Esophagus (tissue), 2 donors: ENCODE results near the gene AUTS2. TPM values are rescaled to one million over a fixed set of nuclear protein-coding genes. Genes with fewer than 3 reads are reported as not detected.

ENCODE experiments used
- H3K27ac ChIP-seq, 2 donors: one replicate each; pipeline ENCODE4 v1.5.1; 2013; ENCODE audit warnings: low read depth in 2 of 2, mild to moderate bottlenecking in 2 of 2, inconsistent platforms in 1 of 2, low read length in 1 of 2, moderate library complexity in 1 of 2
- H3K27me3 ChIP-seq, 2 donors: one replicate each; pipeline ENCODE4 v1.6.1; 2013; ENCODE audit warnings: low read length in 2 of 2, control low read depth in 1 of 2, mild to moderate bottlenecking in 1 of 2; ENCODE audit not compliant: insufficient read depth in 2 of 2, control insufficient read depth in 1 of 2
- H3K36me3 ChIP-seq, 2 donors: one replicate each; pipeline ENCODE4 v1.6.1; 2013; ENCODE audit warnings: low read length in 1 of 2; ENCODE audit not compliant: control insufficient read depth in 2 of 2, insufficient read depth in 2 of 2
- H3K4me1 ChIP-seq, 2 donors: one replicate each; pipeline ENCODE4 v1.6.1; 2013; ENCODE audit warnings: low read length in 1 of 2; ENCODE audit not compliant: control insufficient read depth in 2 of 2, insufficient read depth in 2 of 2
- H3K4me3 ChIP-seq, 2 donors: one replicate each; pipeline ENCODE4 v1.5.1; 2013; ENCODE audit warnings: low read length in 2 of 2, mild to moderate bottlenecking in 2 of 2, low read depth in 1 of 2, moderate library complexity in 1 of 2
- H3K9me3 ChIP-seq, 2 donors: one replicate each; pipeline ENCODE4 v1.6.1; 2013; ENCODE audit warnings: mild to moderate bottlenecking in 2 of 2, low read depth in 1 of 2, low read length in 1 of 2, moderate library complexity in 1 of 2; ENCODE audit not compliant: control insufficient read depth in 2 of 2, insufficient read depth in 1 of 2
- WGBS, 2 donors: extraction: QIAGEN DNeasy Blood & Tissue Kit; methylation state at CpG; one replicate each; pipeline ENCODE4 v1.1.7; 2013; 5-methylcytosine and 5-hydroxymethylcytosine counted together
- polyA plus RNA-seq, 2 donors: library from polyadenylated mRNA; stranded (reverse); fragments of 200-250 nt; gene quantifications; one replicate each; pipeline ENCODE4 v1.2.3, GENCODE V29; 2013
- donor health status: healthy with polysubstance abuse.
- donor health status: Bipolar disorder and iron deficiency.

Gene AUTS2
- polyA plus RNA-seq, 2 donors: 8.3 to 15.6 TPM

DNA sequence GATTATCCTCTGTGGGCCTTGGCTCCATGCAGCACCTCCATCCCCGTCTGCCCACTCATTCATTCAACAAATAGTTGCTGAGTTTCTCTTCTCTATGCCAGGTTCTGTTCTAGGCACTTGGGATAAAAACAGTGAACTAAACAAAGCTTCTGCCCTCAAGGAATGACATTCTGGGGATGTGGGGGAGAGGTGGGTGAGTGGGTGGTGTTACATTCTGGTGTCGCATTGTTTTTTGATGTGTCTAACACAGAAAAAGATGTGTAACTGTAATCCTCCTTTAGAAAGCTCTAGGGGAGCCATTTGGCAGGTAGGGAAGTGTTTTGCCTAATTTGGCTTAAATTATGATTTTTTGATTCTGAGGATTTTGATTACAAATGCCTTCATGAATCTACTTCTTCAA, 21.4 kb downstream of the AUTS2 start:
- Histone ChIP-seq H3K36me3 (no peaks in the 10 kb centered on the region), H3K9me3 (no peaks in the 10 kb centered on the region), H3K27me3 (no peaks in the 10 kb centered on the region), H3K27ac (no peak overlapping the region), H3K4me3 (no peak overlapping the region), H3K4me1 (no peaks in the 10 kb centered on the region)
- WGBS, 2 donors: 78 to 80% methylated on average over 2 of the region's 2 CpGs

DNA sequence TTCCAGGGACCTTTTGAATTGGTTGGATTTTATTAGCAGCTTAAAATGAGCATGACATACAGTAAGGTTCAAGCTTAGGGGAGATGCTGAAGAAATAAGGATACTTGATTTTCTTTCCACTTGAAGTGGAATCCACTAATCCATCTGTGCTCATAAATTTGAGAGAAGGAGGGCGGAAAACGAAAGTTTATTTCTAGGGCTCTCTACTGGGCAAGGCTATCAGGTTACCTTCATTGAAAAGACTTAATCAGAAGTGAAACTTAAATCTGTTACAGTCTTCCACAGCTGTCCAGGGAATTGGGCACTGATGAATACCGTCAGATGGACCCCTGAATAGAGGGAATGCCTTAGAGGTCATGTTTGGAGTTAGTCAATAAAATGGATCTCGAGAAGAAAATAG, 21.8 kb downstream of the AUTS2 start:
- Histone ChIP-seq H3K27ac (no peak overlapping the region), H3K4me3 (no peak overlapping the region), H3K36me3 (no peaks in the 10 kb centered on the region), H3K9me3 (no peaks in the 10 kb centered on the region), H3K27me3 (no peaks in the 10 kb centered on the region), H3K4me1 (no peaks in the 10 kb centered on the region)
- 47 to 66% methylated on average over 4 of the region's 4 CpGs for WGBS, 2 donors

DNA sequence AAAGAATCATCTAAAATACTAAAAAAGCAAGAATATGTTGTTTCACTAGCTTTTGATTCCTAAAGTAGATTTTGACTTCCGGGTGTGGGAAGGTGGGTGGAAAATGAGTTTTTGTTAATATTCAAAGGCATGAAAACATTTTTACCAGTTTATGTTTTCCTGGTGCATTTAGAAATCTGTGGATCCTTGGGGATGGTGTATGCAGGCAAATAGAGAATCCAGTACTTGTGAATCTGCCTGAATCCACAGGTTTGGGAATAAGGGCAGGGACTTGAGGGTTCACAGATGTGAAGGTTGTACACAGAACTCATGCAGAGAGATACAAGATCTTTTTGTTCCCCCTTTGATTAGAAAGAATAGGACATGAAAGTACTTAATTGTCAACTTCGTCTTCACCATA, 22.4 kb downstream of the AUTS2 start:
- Histone ChIP-seq H3K4me3 (no peak overlapping the region), H3K27me3 (no peaks in the 10 kb centered on the region), H3K27ac (no peak overlapping the region), H3K4me1 (no peaks in the 10 kb centered on the region), H3K9me3 (no peaks in the 10 kb centered on the region), H3K36me3 (no peaks in the 10 kb centered on the region)
- WGBS, 2 donors: 88 to 94% methylated on average over 2 of the region's 2 CpGs

DNA sequence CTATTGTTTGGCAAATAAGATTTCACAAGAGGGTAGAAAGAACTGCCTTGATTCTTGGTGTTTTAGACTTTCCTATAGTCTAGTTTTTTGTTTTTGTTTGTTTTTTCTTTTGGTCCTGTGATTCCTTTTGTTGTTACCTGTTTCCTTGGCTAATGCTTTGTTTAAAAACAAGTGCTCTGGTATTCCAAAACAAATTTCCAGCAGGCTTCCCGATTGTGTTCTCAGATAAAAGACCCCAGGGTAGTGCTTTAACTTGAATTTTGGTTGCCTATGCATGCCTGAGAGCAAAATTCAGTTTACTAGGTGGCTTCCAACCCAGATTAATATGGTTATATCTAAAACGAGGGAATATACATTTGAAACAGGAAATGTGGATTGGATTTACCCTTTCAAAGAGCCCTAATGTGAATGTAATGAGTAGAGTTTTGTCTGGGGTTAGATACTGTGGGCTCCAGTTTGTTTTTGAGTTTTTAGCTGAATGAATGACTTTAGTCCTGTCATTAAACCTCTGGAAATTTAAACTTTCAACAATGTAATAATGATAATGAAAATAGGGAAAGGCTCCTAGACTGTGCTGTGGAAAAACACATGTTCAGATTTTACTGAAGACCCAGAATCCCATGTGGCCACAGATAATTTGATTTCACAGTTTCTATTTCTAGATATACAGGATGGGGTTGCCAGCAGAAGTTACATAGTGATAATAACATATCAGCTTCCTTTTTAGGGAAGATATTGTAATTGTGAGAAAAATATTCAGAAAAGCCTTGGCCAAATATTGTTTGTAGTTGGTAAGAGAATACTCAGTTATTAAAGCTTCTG, 23.9 kb downstream of the AUTS2 start:
- Histone ChIP-seq H3K4me3 (no peak overlapping the region), H3K36me3 (no peaks in the 10 kb centered on the region), H3K27ac (no peak overlapping the region), H3K9me3 (no peaks in the 10 kb centered on the region), H3K4me1 (no peaks in the 10 kb centered on the region), H3K27me3 (no peaks in the 10 kb centered on the region)
- 50 to 63% methylated on average over 2 of the region's 2 CpGs for WGBS, 2 donors

DNA sequence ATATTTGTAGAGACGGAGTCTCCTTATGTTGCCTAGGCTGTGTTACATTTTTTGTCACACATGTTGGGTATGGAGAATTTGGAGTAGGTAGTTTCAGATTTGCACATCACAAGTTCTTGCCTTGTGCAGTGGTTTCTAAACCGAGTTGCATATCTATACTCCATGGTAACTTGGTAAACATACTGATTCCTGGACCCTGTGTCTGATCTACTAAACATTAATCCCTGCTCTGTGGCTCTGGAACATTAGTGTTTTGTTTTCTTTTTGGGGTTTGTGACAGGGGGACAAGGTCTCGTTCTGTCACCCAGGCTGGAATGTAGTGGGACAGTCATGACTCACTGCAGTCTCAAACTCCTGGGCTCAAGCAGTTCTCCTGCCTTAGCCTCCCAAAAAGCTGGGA, 24.7 kb downstream of the AUTS2 start:
- WGBS, 2 donors: 63 to 70% methylated on average over 3 of the region's 3 CpGs
- Histone ChIP-seq H3K27ac (no peak overlapping the region), H3K9me3 (no peaks in the 10 kb centered on the region), H3K36me3 (no peaks in the 10 kb centered on the region), H3K4me3 (no peak overlapping the region), H3K4me1 (no peaks in the 10 kb centered on the region), H3K27me3 (no peaks in the 10 kb centered on the region)

DNA sequence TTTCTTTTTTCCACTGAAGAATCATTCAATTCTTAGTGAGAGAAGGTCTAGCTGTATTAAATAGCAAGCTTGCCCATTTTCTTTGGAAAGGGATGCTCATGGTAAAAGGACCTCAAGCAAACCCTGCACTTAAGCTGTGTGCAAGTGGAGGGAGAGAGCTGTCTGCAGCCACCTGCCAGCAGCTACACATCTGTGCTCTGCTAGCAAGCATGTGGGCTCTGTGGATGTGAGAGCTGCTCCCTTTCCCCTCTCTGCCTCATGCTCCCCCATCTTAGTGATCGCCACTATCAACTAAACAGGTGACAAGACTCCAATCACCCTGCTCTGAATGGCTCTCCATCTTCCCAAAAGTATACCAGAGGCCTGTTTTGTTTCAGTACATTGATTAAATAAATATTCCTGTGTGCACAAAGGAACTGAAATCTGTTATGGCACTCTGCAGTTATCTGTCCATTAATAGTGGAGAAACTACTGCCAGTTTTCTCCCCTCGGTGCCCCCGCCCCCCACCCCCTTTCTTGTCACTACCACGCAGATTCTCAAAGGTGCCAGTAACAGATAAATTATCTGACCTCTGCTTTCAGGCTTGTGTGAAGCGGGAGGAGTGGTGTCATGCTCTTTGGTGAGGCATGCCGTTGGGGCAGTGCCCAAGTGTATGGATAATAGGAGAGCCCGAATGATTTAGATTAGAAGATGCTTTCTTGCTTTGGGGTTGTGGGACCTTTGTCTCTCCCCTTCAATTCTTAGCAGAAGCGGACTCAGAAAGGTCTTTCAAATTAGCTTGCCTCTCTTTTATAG, 26.4 kb downstream of the AUTS2 start:
- Histone ChIP-seq H3K27me3 (no peaks in the 10 kb centered on the region), H3K4me1 (no peaks in the 10 kb centered on the region), H3K27ac (no peak overlapping the region), H3K4me3 (no peak overlapping the region), H3K36me3 (no peaks in the 10 kb centered on the region), H3K9me3 (no peaks in the 10 kb centered on the region)
- WGBS, 2 donors: 77 to 87% methylated on average over 8 of the region's 8 CpGs

DNA sequence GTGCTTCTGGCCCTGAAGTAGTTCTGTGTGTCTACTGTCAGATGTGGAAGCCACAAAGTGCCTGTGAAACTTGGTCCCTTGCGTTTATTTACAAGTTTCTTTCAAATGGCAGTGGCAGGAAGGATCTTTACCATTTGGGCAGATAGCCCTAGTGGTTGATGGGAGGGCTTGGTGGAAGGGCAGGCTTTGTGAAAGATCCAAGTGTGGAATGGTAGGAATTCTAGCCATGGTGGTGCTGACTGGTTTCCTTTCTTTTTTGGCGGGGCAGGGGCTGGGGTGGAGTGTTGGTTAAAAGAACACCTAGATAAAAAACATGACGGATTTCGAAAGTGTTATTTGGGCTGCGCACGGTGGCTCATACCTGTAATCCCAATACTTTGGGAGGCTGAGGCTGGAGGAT, 27.0 kb downstream of the AUTS2 start:
- Histone ChIP-seq H3K9me3 (no peaks in the 10 kb centered on the region), H3K27me3 (no peaks in the 10 kb centered on the region), H3K36me3 (no peaks in the 10 kb centered on the region), H3K4me3 (no peak overlapping the region), H3K27ac (no peak overlapping the region), H3K4me1 (no peaks in the 10 kb centered on the region)
- WGBS, 2 donors: 89 to 93% methylated on average over 6 of the region's 6 CpGs

DNA sequence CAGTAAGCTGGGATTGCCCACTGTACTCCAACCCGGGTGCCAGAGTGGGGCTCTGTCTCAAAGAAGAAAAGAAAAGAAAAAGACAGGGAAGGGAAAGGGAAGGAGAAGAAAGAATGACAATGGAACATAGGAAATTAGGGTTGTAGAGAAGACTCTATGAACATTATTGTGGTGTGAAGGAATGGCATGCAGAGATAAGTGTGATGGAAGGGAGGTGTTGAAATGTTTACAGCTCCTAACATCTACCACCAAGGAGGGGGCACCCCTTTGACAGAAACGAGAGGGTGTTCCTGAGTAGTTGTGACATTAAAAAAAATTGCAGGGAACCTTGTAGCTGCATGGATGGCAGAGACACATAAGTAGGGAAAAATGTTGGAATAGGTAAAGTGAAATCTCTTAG, 27.5 kb downstream of the AUTS2 start:
- Histone ChIP-seq H3K27ac (no peak overlapping the region), H3K36me3 (no peaks in the 10 kb centered on the region), H3K9me3 (no peaks in the 10 kb centered on the region), H3K4me3 (no peak overlapping the region), H3K27me3 (no peaks in the 10 kb centered on the region), H3K4me1 (no peaks in the 10 kb centered on the region)
- WGBS, 2 donors: 70 to 80% methylated on average over 2 of the region's 2 CpGs

DNA sequence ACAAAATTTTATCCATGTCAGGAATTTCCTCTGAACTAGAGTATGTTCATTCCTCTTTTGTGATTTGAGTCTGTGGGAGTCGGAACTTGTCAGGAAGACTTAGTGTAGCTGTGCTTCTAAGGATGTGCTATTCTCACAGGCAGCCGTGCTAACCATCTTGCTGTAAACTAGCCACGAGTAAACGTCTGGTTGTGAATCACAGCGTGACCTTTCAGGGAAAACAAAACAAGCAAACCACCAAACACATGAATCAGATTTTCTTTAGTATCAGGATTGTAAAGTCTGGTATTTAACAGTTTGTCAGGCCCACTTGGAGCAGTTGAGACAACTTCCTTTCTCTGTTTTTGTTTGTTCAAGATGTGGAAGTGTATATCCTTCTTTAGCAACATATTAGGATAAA, 32.0 kb downstream of the AUTS2 start:
- Histone ChIP-seq H3K4me3 (no peak overlapping the region), H3K27me3 (no peaks in the 10 kb centered on the region), H3K9me3 (no peaks in the 10 kb centered on the region), H3K27ac (no peak overlapping the region), H3K4me1 (no peaks in the 10 kb centered on the region), H3K36me3 (no peaks in the 10 kb centered on the region)
- 49 to 52% methylated on average over 5 of the region's 5 CpGs for WGBS, 2 donors
